Stomach (tissue), 19 donors: Measurements from ENCODE around the gene PLCB3. TPM values are rescaled to one million over a fixed set of nuclear protein-coding genes. Genes with fewer than 3 reads are reported as not detected.
A peak's percentile ranks its signal among the peaks of the same experiment; 100 is the strongest.

ENCODE experiments used
- DNase-seq, 2 donors: peaks; one replicate each; pipeline versions ENCODE4 v3.0.0 to v3.0.0-alpha.2; 2013 to 2019
- H3K27ac ChIP-seq, 5 donors: fragments of 200-600 bp in 4 of 5; sonication (generic) in 4 of 5; one replicate each; pipeline ENCODE4 v1.5.1; 2013 to 2019; ENCODE audit warnings: mild to moderate bottlenecking in 1 of 5, moderate library complexity in 1 of 5
- H3K27me3 ChIP-seq, 3 donors: fragments of 200-600 bp; sonication (generic); one replicate each; pipeline ENCODE4 v1.5.1; 2017 to 2019; ENCODE audit warnings: mixed run types in 1 of 3
- H3K36me3 ChIP-seq, 4 donors: fragments of 200-600 bp; sonication (generic); 1 replicate in 3 of 4; 2 replicates in 1 of 4; pipeline ENCODE4 v1.5.1; 2016 to 2019
- H3K4me1 ChIP-seq, 4 donors: fragments of 200-600 bp; sonication (generic); one replicate each; pipeline ENCODE4 v1.5.1; 2016 to 2019
- H3K4me3 ChIP-seq, 4 donors: fragments of 200-600 bp; sonication (generic) in 3 of 4; one replicate each; pipeline ENCODE4 v1.5.1; 2016 to 2019; ENCODE audit warnings: mild to moderate bottlenecking in 1 of 4
- H3K9me3 ChIP-seq, 4 donors: fragments of 200-600 bp; sonication (generic); one replicate each; pipeline ENCODE4 v1.5.1; 2016 to 2019
- EP300 ChIP-seq: sonication (generic); formaldehyde crosslinking; IDR thresholded peaks from one replicate; pipeline ENCODE4 v1.6.1; 2017; ENCODE audit warnings: antibody characterized with exemption
- POLR2A ChIP-seq, 4 donors: fragments of 450-650 bp; IDR thresholded peaks; one replicate each; pipeline ENCODE4 v1.6.1; 2016; ENCODE audit warnings: antibody characterized with exemption in 4 of 4, control low read depth in 2 of 4, mild to moderate bottlenecking in 1 of 4, moderate library complexity in 1 of 4
- POLR2AphosphoS5 ChIP-seq, 3 donors: sonication (generic); formaldehyde crosslinking; IDR thresholded peaks; one replicate each; pipeline ENCODE4 v1.6.1; 2016; ENCODE audit warnings: antibody characterized with exemption in 3 of 3
- WGBS, 5 donors: extraction: QIAGEN DNeasy Blood & Tissue Kit in 3 of 5; methylation state at CpG; one replicate each; pipeline versions ENCODE4 v1.1.5 to v1.1.7; 2013 to 2018; 5-methylcytosine and 5-hydroxymethylcytosine counted together
- intact Hi-C: fragments of 100-400 bp; cut with DNase I; formaldehyde crosslinking; loops from one replicate; pipeline ENCODE4 v1.15.1; 2023; ENCODE audit warnings: low total_unique reads
- long read RNA-seq, 10 donors: transcript quantifications; one replicate each; lab custom pipeline, GENCODE V29; 2026
- polyA plus RNA-seq, 3 donors: library from polyadenylated mRNA; stranded (reverse); fragments of 200-250 nt; gene quantifications; one replicate each; pipeline ENCODE4 v1.2.3, GENCODE V29; 2013
- total RNA-seq, 5 donors: library from RNA; depleted of rRNA; stranded (reverse); fragments of >200 nt; gene quantifications; one replicate each; pipeline versions ENCODE4 v1.1.0 to v1.2.3, GENCODE V29; 2014 to 2016
- TF ChIP-seq, protein P1 (sequence below), 7 experiments: fragments of 450-650 bp in 4 of 7; fragments of 200-600 bp in 3 of 7; sonication (generic) in 3 of 7; IDR thresholded peaks; one replicate each; pipeline ENCODE4 v1.5.1; 2016 to 2019; ENCODE audit warnings: antibody characterized with exemption in 7 of 7, control low read depth in 2 of 7, mild to moderate bottlenecking in 1 of 7
- donor health status: healthy with polysubstance abuse.
- donor health status: Bipolar disorder and iron deficiency.
- donor health status: healthy.

The PLCB3 gene
- total RNA-seq: 100 to 1,000 TPM in 1 of 5 donors, 10 to 100 TPM in 4; 14.0 to 154 (median 27.4) TPM
- polyA plus RNA-seq: 10 to 100 TPM; 12.2 to 14.3 (median 14.1) TPM
- long read RNA-seq, donor 1: 0 reads
- long read RNA-seq, donor 2, full-length matches to known transcripts: 1 of 19 reads
- long read RNA-seq, donor 2, partial matches to known transcripts: 18 of 19 reads
- long read RNA-seq, donor 2, other reads (novel, unspliced or antisense): 0 of 19 reads
- long read RNA-seq, donor 3: 0 reads
- long read RNA-seq, donor 4: 0 reads
- long read RNA-seq, donor 5: 0 reads
- long read RNA-seq, donor 6, full-length matches to known transcripts: 1 of 26 reads
- long read RNA-seq, donor 6, partial matches to known transcripts: 25 of 26 reads
- long read RNA-seq, donor 6, other reads (novel, unspliced or antisense): 0 of 26 reads
- long read RNA-seq, donor 7, partial matches to known transcripts: 35 of 80 reads
- long read RNA-seq, donor 7, other reads (novel, unspliced or antisense): 45 of 80 reads
- long read RNA-seq, donor 8, partial matches to known transcripts: 0 of 1 reads
- long read RNA-seq, donor 8, other reads (novel, unspliced or antisense): 0 of 1 reads
- long read RNA-seq, donor 9: 0 reads
- long read RNA-seq, donor 10: 0 reads

DNA sequence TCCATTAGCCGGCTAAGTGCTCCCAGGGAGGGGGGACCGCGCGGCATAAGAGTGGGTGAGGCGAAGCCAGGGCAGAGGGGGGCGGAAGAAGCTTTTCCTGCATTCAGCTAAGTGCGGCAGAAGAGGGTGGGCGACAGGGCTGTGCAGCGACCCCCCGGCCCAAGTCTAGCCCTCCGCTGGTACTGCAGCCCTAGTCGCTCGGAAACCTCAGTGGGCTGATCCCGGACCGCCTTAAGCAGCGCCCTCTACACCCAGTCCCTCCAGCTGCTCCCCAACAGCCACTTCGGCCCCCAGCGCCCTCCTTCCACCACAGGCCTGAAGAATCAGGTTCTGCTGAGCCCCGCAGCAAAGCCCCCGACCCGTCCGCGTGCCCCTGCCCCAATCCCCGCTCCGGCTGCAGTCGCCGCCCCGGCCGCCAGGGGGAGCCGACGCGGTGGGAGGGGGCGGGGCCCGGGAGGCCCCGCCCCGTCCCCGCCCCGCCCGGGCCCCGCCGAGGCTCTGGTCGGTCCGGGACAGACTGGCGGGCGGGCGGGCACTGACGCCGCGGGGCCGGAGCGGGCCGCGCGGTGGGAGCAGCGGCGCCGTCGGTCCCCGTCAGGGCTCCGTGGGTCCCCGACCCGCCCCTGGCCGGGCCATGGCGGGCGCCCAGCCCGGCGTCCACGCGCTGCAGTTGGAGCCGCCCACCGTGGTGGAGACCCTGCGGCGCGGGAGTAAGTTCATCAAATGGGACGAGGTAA, at the start of gene PLCB3:
Gene PLCB3, plus strand, starts transcription at position 515 of the 737 bp plus-strand sequence. Its CDS starts 120 bp downstream, at position 635.
- H3K4me3 ChIP-seq: peak within 1 kb of the TSS; percentile 80 to 86 (median 84)
- peaks cover 19 to 21% (median 20%) of the 10 kb centered on the region in 4 donors for H3K36me3 ChIP-seq
- no peaks in the 10 kb centered on the region for H3K27me3 ChIP-seq
- no peaks in the 10 kb centered on the region for H3K9me3 ChIP-seq
- H3K27ac ChIP-seq: peak within 1 kb of the TSS; percentile 77 to 89 (median 81)
- WGBS, 5 donors: 0 to 1% (median 0%) methylated on average over 5 to 75 of the region's 75 CpGs
- intact Hi-C loops: no loop called here
- peak; percentile 71 to 75 for DNase-seq
- TF ChIP-seq, protein P1, sequence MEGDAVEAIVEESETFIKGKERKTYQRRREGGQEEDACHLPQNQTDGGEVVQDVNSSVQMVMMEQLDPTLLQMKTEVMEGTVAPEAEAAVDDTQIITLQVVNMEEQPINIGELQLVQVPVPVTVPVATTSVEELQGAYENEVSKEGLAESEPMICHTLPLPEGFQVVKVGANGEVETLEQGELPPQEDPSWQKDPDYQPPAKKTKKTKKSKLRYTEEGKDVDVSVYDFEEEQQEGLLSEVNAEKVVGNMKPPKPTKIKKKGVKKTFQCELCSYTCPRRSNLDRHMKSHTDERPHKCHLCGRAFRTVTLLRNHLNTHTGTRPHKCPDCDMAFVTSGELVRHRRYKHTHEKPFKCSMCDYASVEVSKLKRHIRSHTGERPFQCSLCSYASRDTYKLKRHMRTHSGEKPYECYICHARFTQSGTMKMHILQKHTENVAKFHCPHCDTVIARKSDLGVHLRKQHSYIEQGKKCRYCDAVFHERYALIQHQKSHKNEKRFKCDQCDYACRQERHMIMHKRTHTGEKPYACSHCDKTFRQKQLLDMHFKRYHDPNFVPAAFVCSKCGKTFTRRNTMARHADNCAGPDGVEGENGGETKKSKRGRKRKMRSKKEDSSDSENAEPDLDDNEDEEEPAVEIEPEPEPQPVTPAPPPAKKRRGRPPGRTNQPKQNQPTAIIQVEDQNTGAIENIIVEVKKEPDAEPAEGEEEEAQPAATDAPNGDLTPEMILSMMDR (IDR thresholded peaks at IDR 0.05): peak in 5 of 7 experiments; percentile 37 to 99 (median 78)
- TF ChIP-seq EP300 (no peak), POLR2A (IDR thresholded peaks at IDR 0.05) (no peak), POLR2AphosphoS5 (IDR thresholded peaks at IDR 0.05) (peak in 1 of 3 donors; percentile 66)
- H3K4me1 ChIP-seq: peaks cover 22 to 53% (median 47%) of the 10 kb centered on the region in 4 donors

DNA sequence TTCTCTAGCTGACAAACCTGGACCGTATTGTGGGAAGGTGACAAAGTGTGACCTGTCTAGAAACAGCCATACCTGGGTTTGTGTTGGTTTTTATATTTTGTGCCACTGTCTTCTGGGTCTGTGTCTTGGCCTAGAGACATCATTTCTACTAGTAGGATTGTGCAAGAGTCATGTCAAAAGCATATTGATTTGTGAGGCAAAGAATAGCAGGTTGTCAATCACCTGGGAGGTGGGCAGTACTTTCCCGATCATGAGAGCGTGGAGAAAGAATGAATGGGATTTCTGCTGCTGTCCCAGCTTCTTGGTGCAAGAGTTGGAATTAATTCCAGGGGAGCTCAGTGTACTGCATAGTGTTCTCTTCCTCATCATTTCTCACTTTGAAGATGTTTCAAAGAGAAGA, 49.8 kb upstream of the PLCB3 start:
- Histone ChIP-seq H3K4me1 (peaks cover 23 to 31% (median 28%) of the 10 kb centered on the region in 4 donors), H3K36me3 (peaks cover 73 to 94% (median 86%) of the 10 kb centered on the region in 4 donors), H3K27me3 (no peaks in the 10 kb centered on the region), H3K27ac (no peak overlapping the region), H3K9me3 (no peaks in the 10 kb centered on the region), H3K4me3 (no peak overlapping the region)
- no peak for DNase-seq
- 68 to 89% (median 74%) methylated on average over 3 of the region's 3 CpGs for WGBS, 5 donors
- intact Hi-C loops: loop anchor here (10.0 kb wide), 1 partner anchor 93 kb away; the partner anchor contains the start of gene KCNK4
- TF ChIP-seq EP300: no peak
- TF ChIP-seq, protein P1 (IDR thresholded peaks at IDR 0.05): no peak
- TF ChIP-seq POLR2A (IDR thresholded peaks at IDR 0.05): no peak
- TF ChIP-seq POLR2AphosphoS5 (IDR thresholded peaks at IDR 0.05): no peak

- Histone ChIP-seq H3K4me1 (peaks cover 35 to 46% (median 42%) of the 10 kb centered on the region in 4 donors), H3K9me3 (no peaks in the 10 kb centered on the region), H3K4me3 (no peak overlapping the region), H3K27me3 (no peaks in the 10 kb centered on the region), H3K27ac (no peak overlapping the region), H3K36me3 (peaks cover 59 to 81% (median 72%) of the 10 kb centered on the region in 4 donors)
- WGBS, 5 donors: 88 to 97% (median 93%) methylated on average over 9 of the region's 9 CpGs
- intact Hi-C loops: loop anchor here (10.0 kb wide), 1 partner anchor 92 kb away; the partner anchor contains the start of gene KCNK4
- no peak for TF ChIP-seq EP300
- no peak for TF ChIP-seq POLR2AphosphoS5 (IDR thresholded peaks at IDR 0.05)
- TF ChIP-seq, protein P1 (IDR thresholded peaks at IDR 0.05): no peak
- no peak for DNase-seq
Observed at GRCh38 chr11:64202992-64203391, 48.3 kb upstream of the PLCB3 start.
